Testis (tissue), 5 donors: ENCODE results near the gene KCNG1. TPM values are rescaled to one million over a fixed set of nuclear protein-coding genes. Genes with fewer than 3 reads are reported as not detected.

ENCODE experiments used
- DNase-seq: peaks from one replicate; pipeline ENCODE4 v3.0.0-alpha.2; 2019
- H3K27ac ChIP-seq, 2 donors: fragments of 200-600 bp; sonication (generic); one replicate each; pipeline ENCODE4 v1.5.1; 2019
- H3K27me3 ChIP-seq: fragments of 200-600 bp; sonication (generic); one replicate; pipeline ENCODE4 v1.5.1; 2019
- H3K36me3 ChIP-seq: fragments of 200-600 bp; sonication (generic); one replicate; pipeline ENCODE4 v1.5.1; 2017; ENCODE audit warnings: low read depth; ENCODE audit errors: missing control alignments
- H3K4me1 ChIP-seq: fragments of 200-600 bp; sonication (generic); one replicate; pipeline ENCODE4 v1.5.1; 2019
- H3K4me3 ChIP-seq, 2 donors: fragments of 200-600 bp; sonication (generic); one replicate each; pipeline ENCODE4 v1.5.1; 2017 to 2019
- H3K9me3 ChIP-seq: fragments of 200-600 bp; sonication (generic); one replicate; pipeline ENCODE4 v1.5.1; 2017
- POLR2A ChIP-seq: fragments of 450-650 bp; IDR thresholded peaks from one replicate; pipeline ENCODE4 v1.6.1; 2017; ENCODE audit warnings: antibody characterized with exemption, mild to moderate bottlenecking, moderate library complexity
- WGBS, 2 donors: methylation state at CpG; one replicate each; pipeline ENCODE4 v1.1.5; 2018; 5-methylcytosine and 5-hydroxymethylcytosine counted together
- intact Hi-C: fragments of 100-400 bp; cut with DNase I; formaldehyde crosslinking; loops from one replicate; pipeline ENCODE4 v1.15.1; 2023; ENCODE audit warnings: low total_unique reads
- long read RNA-seq, 2 donors: transcript quantifications; one replicate each; lab custom pipeline, GENCODE V29; 2026
- polyA plus RNA-seq: library from polyadenylated mRNA; stranded (reverse); fragments of 350-450 nt; fragmentation: Illumina TruSeq; extraction: RNeasy Lipid Tissue Mini Kit (QIAGEN cat#74804); gene quantifications from one replicate; pipeline ENCODE4 v1.2.3, GENCODE V29; 2014; ENCODE audit warnings: low read depth, low replicate concordance; ENCODE audit not compliant: insufficient read depth
- total RNA-seq, 2 donors: library from RNA; depleted of rRNA; stranded (reverse); fragments of >200 nt; gene quantifications; one replicate each; pipeline ENCODE4 v1.2.3, GENCODE V29; 2016
- TF ChIP-seq, protein P1 (sequence below), 3 experiments: fragments of 450-650 bp in 2 of 3; fragments of 200-600 bp in 1 of 3; sonication (generic) in 1 of 3; IDR thresholded peaks; one replicate each; pipeline ENCODE4 v1.5.1; 2016 to 2019; ENCODE audit warnings: antibody characterized with exemption in 3 of 3, mild to moderate bottlenecking in 2 of 3, moderate library complexity in 1 of 3

KCNG1 gene, protein sequence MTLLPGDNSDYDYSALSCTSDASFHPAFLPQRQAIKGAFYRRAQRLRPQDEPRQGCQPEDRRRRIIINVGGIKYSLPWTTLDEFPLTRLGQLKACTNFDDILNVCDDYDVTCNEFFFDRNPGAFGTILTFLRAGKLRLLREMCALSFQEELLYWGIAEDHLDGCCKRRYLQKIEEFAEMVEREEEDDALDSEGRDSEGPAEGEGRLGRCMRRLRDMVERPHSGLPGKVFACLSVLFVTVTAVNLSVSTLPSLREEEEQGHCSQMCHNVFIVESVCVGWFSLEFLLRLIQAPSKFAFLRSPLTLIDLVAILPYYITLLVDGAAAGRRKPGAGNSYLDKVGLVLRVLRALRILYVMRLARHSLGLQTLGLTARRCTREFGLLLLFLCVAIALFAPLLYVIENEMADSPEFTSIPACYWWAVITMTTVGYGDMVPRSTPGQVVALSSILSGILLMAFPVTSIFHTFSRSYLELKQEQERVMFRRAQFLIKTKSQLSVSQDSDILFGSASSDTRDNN
- total RNA-seq (10 to 100 TPM; 35.8 to 78.2 TPM), polyA plus RNA-seq (20.9 TPM)
- long read RNA-seq, donor 1, result 0 reads
- long read RNA-seq, donor 2, result 0 reads

DNA sequence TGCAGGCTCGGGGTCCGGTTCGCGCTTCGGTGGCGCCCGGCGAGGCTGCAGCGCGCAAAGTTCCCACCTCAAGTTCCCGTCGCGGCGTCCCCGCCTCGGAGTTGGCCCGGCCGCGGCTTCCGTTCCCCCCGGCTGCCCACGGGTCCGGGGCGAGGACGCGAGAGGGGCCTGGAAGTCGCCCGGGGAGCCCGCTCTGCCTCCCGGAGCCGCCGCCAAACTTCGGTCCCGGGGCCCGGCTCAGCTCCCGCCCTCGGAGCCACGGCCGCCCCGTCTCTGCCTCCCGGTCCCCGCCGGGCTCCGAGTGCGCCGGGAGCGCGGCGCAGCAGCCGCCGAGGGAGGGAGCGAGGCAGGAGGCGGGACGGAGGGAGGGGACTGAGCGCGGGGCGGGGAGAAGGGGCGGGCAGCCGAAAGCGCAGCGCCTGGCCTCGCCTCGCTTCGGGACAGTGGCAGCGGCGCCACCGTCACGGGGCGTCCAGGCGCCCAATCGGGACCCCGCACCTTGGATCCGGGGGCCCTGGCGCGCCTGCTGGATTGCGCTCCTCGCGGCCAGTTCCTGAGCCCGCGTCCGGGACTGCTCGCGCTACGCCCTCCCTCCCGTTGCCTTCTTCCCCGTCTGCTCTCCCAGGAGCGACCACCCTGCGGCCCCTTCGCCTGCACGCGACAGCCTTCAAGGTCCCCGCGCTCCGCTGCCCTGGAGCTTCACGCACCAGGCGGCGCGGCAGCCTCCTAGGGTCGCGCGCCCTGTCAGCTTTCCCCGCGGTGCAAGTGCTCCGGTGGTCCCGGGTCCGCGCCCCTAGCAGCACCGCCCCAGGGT lies at the start of gene KCNG1:
Gene KCNG1, minus strand, starts transcription at position 305 of the 814 bp plus-strand sequence. CDS start 12,769 bp downstream, outside the sequence.
- WGBS, 2 donors, result 1 to 3% methylated on average over 14 to 91 of the region's 108 CpGs
- peak within 1 kb of the TSS in 1 of 2 donors; percentile 10 for H3K27ac ChIP-seq

DNA sequence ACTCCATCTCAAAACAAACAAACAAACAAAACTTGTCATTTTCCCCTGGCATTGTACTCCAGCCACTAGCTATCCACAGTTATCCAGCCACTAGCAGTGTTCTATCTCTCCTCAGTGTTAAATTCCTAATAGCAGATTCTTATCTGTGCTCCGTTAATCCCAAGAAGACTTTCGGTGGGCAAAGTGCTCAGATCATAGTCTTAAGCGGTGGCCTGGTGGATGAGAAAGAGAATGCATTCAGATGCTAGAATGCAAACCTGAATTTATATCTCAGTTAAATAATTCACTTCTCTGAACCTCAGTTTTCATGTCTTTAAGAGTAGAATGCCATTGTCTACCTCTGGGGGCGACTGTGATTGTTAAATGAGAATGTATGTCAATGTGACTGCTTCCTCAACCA lies 47.7 kb upstream of the KCNG1 start:
- Histone ChIP-seq H3K9me3 (no peaks in the 10 kb centered on the region), H3K4me1 (no peaks in the 10 kb centered on the region), H3K27me3 (no peaks in the 10 kb centered on the region), H3K4me3 (no peak overlapping the region), H3K36me3 (no peaks in the 10 kb centered on the region), H3K27ac (no peak overlapping the region)
- no peak for TF ChIP-seq POLR2A
- TF ChIP-seq, protein P1, sequence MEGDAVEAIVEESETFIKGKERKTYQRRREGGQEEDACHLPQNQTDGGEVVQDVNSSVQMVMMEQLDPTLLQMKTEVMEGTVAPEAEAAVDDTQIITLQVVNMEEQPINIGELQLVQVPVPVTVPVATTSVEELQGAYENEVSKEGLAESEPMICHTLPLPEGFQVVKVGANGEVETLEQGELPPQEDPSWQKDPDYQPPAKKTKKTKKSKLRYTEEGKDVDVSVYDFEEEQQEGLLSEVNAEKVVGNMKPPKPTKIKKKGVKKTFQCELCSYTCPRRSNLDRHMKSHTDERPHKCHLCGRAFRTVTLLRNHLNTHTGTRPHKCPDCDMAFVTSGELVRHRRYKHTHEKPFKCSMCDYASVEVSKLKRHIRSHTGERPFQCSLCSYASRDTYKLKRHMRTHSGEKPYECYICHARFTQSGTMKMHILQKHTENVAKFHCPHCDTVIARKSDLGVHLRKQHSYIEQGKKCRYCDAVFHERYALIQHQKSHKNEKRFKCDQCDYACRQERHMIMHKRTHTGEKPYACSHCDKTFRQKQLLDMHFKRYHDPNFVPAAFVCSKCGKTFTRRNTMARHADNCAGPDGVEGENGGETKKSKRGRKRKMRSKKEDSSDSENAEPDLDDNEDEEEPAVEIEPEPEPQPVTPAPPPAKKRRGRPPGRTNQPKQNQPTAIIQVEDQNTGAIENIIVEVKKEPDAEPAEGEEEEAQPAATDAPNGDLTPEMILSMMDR (IDR thresholded peaks at IDR 0.05), result no peak
- WGBS, 2 donors, result 81 to 90% methylated on average over 4 of the region's 4 CpGs
- DNase-seq, result no peak
- intact Hi-C loops, result no loop called here

More for the DNA sequence above, at the start of gene KCNG1:
- Histone ChIP-seq H3K9me3 (no peaks in the 10 kb centered on the region), H3K36me3 (no peaks in the 10 kb centered on the region), H3K4me1 (peaks cover 3% of the 10 kb centered on the region), H3K4me3 (peak within 1 kb of the TSS; percentile 51 to 77), H3K27me3 (no peaks in the 10 kb centered on the region)
- TF ChIP-seq POLR2A, result no peak
- TF ChIP-seq, protein P1 (IDR thresholded peaks at IDR 0.05), result no peak
- intact Hi-C loops, result no loop called here
- DNase-seq, result peak; percentile 85

DNA sequence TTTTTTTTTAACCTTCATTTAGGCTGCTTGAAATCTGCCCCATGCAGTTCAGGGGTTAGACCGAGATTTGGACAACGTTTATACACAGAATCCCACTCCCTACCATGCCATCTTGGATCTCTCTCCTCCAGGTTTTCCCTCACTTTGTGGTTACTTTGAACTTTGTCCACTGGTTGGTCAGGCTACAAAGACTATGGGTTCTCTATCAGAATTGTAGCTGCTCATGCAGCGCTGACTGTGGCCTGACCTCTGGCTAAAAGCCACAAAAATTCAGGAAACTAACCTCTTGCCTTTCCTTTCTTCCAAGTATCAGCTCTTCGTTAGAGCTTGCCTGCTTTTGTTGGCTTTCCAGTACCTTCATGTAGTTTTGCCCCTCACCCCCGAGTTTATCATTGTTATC lies 44.9 kb upstream of the KCNG1 start:
- no peak for DNase-seq

DNA sequence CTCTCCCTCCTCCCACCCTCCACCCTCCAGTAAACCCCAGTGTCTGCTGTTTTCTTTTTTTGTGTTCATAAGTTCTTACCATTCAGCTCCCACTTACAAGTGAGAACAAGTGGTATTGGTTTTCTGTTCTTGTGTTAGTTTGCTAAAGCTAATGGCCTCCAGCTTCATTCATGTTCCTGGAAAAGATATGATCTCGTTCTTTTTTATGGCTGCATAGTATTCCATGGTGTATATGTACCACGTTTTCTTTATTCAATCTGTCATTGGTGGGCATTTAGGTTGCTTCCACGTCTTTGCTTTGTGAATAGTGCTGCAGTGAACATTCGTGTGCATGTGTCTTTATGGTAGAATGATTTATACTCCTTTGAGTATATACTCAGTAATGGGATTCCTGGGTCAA lies 42.7 kb upstream of the KCNG1 start:
- no peak overlapping the region for H3K4me3 ChIP-seq
- intact Hi-C loops, result no loop called here
- no peaks in the 10 kb centered on the region for H3K27me3 ChIP-seq
- no peak overlapping the region for H3K27ac ChIP-seq
- no peaks in the 10 kb centered on the region for H3K4me1 ChIP-seq
- no peak for TF ChIP-seq POLR2A
- TF ChIP-seq, protein P1 (IDR thresholded peaks at IDR 0.05), result no peak
- H3K36me3 ChIP-seq, result no peaks in the 10 kb centered on the region
- WGBS, 2 donors, result 84 to 88% methylated on average over 4 of the region's 4 CpGs
- no peak for DNase-seq
- H3K9me3 ChIP-seq, result no peaks in the 10 kb centered on the region

More for the DNA sequence above, 44.9 kb upstream of the KCNG1 start:
- Histone ChIP-seq H3K27ac (no peak overlapping the region), H3K9me3 (no peaks in the 10 kb centered on the region), H3K36me3 (no peaks in the 10 kb centered on the region), H3K4me1 (no peaks in the 10 kb centered on the region), H3K4me3 (no peak overlapping the region), H3K27me3 (no peaks in the 10 kb centered on the region)
- no peak for TF ChIP-seq POLR2A
- TF ChIP-seq, protein P1 (IDR thresholded peaks at IDR 0.05), result no peak
- intact Hi-C loops, result no loop called here
- 41 to 51% methylated on average over 5 of the region's 5 CpGs for WGBS, 2 donors
